K562 (cell line): ENCODE results near the gene DUSP16. TPM values are rescaled to one million over a fixed set of nuclear protein-coding genes. Genes with fewer than 3 reads are reported as not detected.

Source experiments
- CCNT2 ChIP-seq: IDR thresholded peaks from 2 replicates; pipeline ENCODE4 v1.6.1; 2011; ENCODE audit warnings: borderline replicate concordance, low read depth, mild to moderate bottlenecking, moderate library complexity, mixed read lengths, low read length; ENCODE audit not compliant: insufficient read length; ENCODE audit errors: extremely low read depth
- EGR1 ChIP-seq: fragments of 450-650 bp; conservative IDR thresholded peaks from 2 replicates; pipeline ENCODE4 v1.6.1; 2017; ENCODE audit warnings: mild to moderate bottlenecking
- HEY1 ChIP-seq: fragments of 250-450 bp; sonication (Bioruptor Pico); IDR thresholded peaks from 2 replicates; pipeline ENCODE4 v1.5.0; 2020; ENCODE audit warnings: mild to moderate bottlenecking, moderate library complexity, borderline replicate concordance
- MTA2 ChIP-seq: fragments of 450-650 bp; IDR thresholded peaks from 2 replicates; pipeline ENCODE4 v1.6.1; 2016; ENCODE audit warnings: low read depth
- NEUROD1 ChIP-seq: fragments of 150-350 bp; IDR thresholded peaks from 2 replicates; pipeline ENCODE4 v1.6.1; 2014; ENCODE audit warnings: borderline replicate concordance, low read length, low read depth; ENCODE audit not compliant: partially characterized antibody
- POLR2H ChIP-seq: IDR thresholded peaks from 2 replicates; pipeline ENCODE4 v1.6.1; 2016; ENCODE audit warnings: missing genetic modification characterization, low read depth, mild to moderate bottlenecking, control low read depth, missing compliant biosample characterization, moderate library complexity
- TFAM ChIP-seq: fragments of 250-450 bp; sonication (Bioruptor Pico); conservative IDR thresholded peaks from 2 replicates; pipeline ENCODE4 v1.5.0; 2021; ENCODE audit warnings: mild to moderate bottlenecking, moderate library complexity
- TRIM24 ChIP-seq, 2 experiments: fragments of 450-650 bp; IDR thresholded peaks; 2 replicates each; pipeline ENCODE4 v1.6.1; 2016
- ZNF263 ChIP-seq: sonication (generic); formaldehyde crosslinking; IDR thresholded peaks from 2 replicates; pipeline ENCODE4 v1.8.0; 2022; ENCODE audit warnings: mild to moderate bottlenecking, missing genetic modification reagents, borderline replicate concordance
- ZNF699 ChIP-seq: fragments of 250-450 bp; sonication (Bioruptor Pico); IDR thresholded peaks from 2 replicates; pipeline ENCODE4 v1.8.0; 2021; ENCODE audit warnings: mild to moderate bottlenecking, moderate library complexity; ENCODE audit not compliant: insufficient replicate concordance
- polyA plus RNA-seq, 8 experiments: library from polyadenylated mRNA; depleted of rRNA in 4 of 8; stranded (reverse) in 5 of 8; unstranded in 3 of 8; fragments of >200 nt; fragmentation: Nextera tagmentation in 2 of 8; fragmentation: Illumina TruSeq in 1 of 8; extraction: Ambion mirVana in 2 of 8; extraction: Trizol in 1 of 8; gene quantifications; 2 replicates each; pipeline versions ENCODE4 v1.2.1 to v1.2.3, GENCODE V29; 2011 to 2014; ENCODE audit warnings: inconsistent platforms in 1 of 8, missing spikeins in 1 of 8
- total RNA-seq, 7 experiments: library from RNA; depleted of rRNA in 6 of 7; stranded (reverse); fragments of >200 nt in 6 of 7; fragmentation: Illumina TruSeq in 2 of 7; extraction: Trizol in 2 of 7; gene quantifications; 2 replicates each; pipeline versions ENCODE4 v1.2.1 to v1.2.3, GENCODE V29; 2011 to 2021; ENCODE audit warnings: low replicate concordance in 1 of 7
- TF ChIP-seq, protein P1 (sequence below): fragments of 150-350 bp; IDR thresholded peaks from 2 replicates; pipeline ENCODE4 v1.6.1; 2014; ENCODE audit warnings: low read depth, mild to moderate bottlenecking, low read length, borderline replicate concordance
- TF ChIP-seq, protein P2 (sequence below): fragments of 450-650 bp; formaldehyde crosslinking; IDR thresholded peaks from 2 replicates; pipeline ENCODE4 v1.4.0; 2022; ENCODE audit warnings: missing genetic modification characterization
- TF ChIP-seq, protein P3 (sequence below), 3 experiments: IDR thresholded peaks in 2 of 3; conservative IDR thresholded peaks in 1 of 3; 2 replicates each; pipeline ENCODE4 v1.5.1; 2011 to 2012; ENCODE audit warnings: low read length in 3 of 3, mild to moderate bottlenecking in 3 of 3, control low read depth in 2 of 3, improper control_type of control experiment in 1 of 3, inconsistent platforms in 1 of 3, low read depth in 1 of 3, mixed read lengths in 1 of 3, moderate library complexity in 1 of 3; ENCODE audit not compliant: insufficient read depth in 2 of 3
- TF ChIP-seq, protein P4 (sequence below): conservative IDR thresholded peaks from 2 replicates; pipeline ENCODE4 v1.6.1; 2011; ENCODE audit warnings: low read depth, mild to moderate bottlenecking, low read length; ENCODE audit not compliant: control insufficient read depth
- TF ChIP-seq, protein P5 (sequence below): sonication (generic); formaldehyde crosslinking; IDR thresholded peaks from 2 replicates; pipeline ENCODE4 v1.5.0; 2020; ENCODE audit warnings: missing genetic modification reagents

DUSP16 gene
- total and polyA plus RNA-seq, 9 of the 15 experiments (the other 6 are each of a cell fraction or from before 2014, with no cell fraction given): 0.70 to 12.3 (median 5.7) TPM

DNA sequence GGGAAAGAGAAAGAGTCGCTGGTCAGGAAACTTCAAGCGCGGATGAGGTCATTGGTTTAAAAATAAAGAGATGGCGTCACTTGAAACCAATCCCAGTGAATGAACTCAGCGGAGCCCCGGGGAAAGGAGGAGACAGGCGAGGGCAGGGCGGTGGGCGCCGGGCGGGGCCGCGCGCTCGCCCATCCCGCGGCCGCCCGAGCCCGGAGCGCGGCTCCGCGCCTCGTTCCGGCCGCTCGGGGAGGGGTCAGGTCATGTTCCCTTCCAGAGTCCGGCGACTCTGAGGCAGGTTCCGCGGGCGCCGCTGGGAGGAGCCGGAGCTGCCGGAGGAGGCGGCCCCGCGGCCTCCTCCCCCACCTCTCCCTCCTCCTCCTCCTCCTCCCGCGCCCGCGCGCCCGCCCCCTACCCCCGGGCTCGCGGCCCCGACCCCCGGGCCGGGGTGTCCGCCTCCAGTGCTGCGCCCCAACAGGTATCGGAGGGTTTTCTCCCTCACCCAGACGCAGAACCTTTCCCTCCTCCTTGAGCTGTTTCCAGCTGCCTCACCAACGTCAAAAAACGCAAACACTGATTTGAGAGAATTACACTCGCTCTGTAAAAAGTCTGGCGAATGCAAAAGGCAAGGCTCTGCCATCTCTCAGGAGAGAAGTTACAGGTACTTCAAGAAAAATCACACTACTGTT lies at the start of gene DUSP16 (continued):
- TF ChIP-seq, protein P1, sequence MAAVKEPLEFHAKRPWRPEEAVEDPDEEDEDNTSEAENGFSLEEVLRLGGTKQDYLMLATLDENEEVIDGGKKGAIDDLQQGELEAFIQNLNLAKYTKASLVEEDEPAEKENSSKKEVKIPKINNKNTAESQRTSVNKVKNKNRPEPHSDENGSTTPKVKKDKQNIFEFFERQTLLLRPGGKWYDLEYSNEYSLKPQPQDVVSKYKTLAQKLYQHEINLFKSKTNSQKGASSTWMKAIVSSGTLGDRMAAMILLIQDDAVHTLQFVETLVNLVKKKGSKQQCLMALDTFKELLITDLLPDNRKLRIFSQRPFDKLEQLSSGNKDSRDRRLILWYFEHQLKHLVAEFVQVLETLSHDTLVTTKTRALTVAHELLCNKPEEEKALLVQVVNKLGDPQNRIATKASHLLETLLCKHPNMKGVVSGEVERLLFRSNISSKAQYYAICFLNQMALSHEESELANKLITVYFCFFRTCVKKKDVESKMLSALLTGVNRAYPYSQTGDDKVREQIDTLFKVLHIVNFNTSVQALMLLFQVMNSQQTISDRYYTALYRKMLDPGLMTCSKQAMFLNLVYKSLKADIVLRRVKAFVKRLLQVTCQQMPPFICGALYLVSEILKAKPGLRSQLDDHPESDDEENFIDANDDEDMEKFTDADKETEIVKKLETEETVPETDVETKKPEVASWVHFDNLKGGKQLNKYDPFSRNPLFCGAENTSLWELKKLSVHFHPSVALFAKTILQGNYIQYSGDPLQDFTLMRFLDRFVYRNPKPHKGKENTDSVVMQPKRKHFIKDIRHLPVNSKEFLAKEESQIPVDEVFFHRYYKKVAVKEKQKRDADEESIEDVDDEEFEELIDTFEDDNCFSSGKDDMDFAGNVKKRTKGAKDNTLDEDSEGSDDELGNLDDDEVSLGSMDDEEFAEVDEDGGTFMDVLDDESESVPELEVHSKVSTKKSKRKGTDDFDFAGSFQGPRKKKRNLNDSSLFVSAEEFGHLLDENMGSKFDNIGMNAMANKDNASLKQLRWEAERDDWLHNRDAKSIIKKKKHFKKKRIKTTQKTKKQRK: no peak
- no peak for TF ChIP-seq NEUROD1
- TF ChIP-seq CCNT2: peak; percentile 90
- no peak for TF ChIP-seq TFAM (CRISPR knock-in tag)
- TF ChIP-seq MTA2: no peak
- TF ChIP-seq, protein P2, sequence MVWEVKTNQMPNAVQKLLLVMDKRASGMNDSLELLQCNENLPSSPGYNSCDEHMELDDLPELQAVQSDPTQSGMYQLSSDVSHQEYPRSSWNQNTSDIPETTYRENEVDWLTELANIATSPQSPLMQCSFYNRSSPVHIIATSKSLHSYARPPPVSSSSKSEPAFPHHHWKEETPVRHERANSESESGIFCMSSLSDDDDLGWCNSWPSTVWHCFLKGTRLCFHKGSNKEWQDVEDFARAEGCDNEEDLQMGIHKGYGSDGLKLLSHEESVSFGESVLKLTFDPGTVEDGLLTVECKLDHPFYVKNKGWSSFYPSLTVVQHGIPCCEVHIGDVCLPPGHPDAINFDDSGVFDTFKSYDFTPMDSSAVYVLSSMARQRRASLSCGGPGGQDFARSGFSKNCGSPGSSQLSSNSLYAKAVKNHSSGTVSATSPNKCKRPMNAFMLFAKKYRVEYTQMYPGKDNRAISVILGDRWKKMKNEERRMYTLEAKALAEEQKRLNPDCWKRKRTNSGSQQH: no peak
- no peak for TF ChIP-seq TRIM24 (IDR thresholded peaks at IDR 0.05)
- TF ChIP-seq EGR1: peak; percentile 67
- TF ChIP-seq, protein P3, sequence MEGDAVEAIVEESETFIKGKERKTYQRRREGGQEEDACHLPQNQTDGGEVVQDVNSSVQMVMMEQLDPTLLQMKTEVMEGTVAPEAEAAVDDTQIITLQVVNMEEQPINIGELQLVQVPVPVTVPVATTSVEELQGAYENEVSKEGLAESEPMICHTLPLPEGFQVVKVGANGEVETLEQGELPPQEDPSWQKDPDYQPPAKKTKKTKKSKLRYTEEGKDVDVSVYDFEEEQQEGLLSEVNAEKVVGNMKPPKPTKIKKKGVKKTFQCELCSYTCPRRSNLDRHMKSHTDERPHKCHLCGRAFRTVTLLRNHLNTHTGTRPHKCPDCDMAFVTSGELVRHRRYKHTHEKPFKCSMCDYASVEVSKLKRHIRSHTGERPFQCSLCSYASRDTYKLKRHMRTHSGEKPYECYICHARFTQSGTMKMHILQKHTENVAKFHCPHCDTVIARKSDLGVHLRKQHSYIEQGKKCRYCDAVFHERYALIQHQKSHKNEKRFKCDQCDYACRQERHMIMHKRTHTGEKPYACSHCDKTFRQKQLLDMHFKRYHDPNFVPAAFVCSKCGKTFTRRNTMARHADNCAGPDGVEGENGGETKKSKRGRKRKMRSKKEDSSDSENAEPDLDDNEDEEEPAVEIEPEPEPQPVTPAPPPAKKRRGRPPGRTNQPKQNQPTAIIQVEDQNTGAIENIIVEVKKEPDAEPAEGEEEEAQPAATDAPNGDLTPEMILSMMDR (IDR thresholded peaks at IDR 0.05 in 2 of 3, conservative IDR thresholded peaks at IDR 0.05 in 1 of 3; ENCODE audit: insufficient read depth in 2 of 3, low read depth in 1 of 3, low read length in 3 of 3): peak in 1 of 3 experiments; percentile 27; a peak in 2 of 6 replicates
- TF ChIP-seq HEY1: no peak
- peak; percentile 97 for TF ChIP-seq ZNF263 (CRISPR knock-in tag)
- no peak for TF ChIP-seq ZNF699 (CRISPR knock-in tag)
- TF ChIP-seq, protein P4, sequence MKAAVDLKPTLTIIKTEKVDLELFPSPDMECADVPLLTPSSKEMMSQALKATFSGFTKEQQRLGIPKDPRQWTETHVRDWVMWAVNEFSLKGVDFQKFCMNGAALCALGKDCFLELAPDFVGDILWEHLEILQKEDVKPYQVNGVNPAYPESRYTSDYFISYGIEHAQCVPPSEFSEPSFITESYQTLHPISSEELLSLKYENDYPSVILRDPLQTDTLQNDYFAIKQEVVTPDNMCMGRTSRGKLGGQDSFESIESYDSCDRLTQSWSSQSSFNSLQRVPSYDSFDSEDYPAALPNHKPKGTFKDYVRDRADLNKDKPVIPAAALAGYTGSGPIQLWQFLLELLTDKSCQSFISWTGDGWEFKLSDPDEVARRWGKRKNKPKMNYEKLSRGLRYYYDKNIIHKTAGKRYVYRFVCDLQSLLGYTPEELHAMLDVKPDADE: peak; percentile 50; the same call in 1 of the 2 replicates
- TF ChIP-seq, protein P5, sequence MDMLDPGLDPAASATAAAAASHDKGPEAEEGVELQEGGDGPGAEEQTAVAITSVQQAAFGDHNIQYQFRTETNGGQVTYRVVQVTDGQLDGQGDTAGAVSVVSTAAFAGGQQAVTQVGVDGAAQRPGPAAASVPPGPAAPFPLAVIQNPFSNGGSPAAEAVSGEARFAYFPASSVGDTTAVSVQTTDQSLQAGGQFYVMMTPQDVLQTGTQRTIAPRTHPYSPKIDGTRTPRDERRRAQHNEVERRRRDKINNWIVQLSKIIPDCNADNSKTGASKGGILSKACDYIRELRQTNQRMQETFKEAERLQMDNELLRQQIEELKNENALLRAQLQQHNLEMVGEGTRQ (CRISPR knock-in tag): no peak
- peak; percentile 42; the same call in 1 of the 2 replicates for TF ChIP-seq POLR2H
